GM21717 (cell line): ENCODE results near the gene RALGDS.
"Not testable (repeated sequence)": the region's sequence is repeated elsewhere in the genome, so short reads cannot be mapped to it uniquely, and the experiment has no call there.

Experiments used
- ATAC-seq: cut with Tn5 transposase; IDR thresholded peaks from one replicate; pipeline ENCODE4 v1.9.1; 2021; ENCODE audit warnings: mild to moderate bottlenecking, moderate library complexity; ENCODE audit not compliant: unreplicated experiment

RALGDS gene

GRCh38 chr9:133072210-133072609 is 48.8 kb downstream of the RALGDS start:
- not testable (repeated sequence) for ATAC-seq

- ATAC-seq = no peak
Observed at GRCh38 chr9:133071484-133072150, 49.4 kb downstream of the RALGDS start.

- ATAC-seq = not testable (repeated sequence)
Observed at GRCh38 chr9:133070985-133071384, 50.1 kb downstream of the RALGDS start.

GRCh38 chr9:133070500-133070961 is 50.5 kb downstream of the RALGDS start:
- not testable (repeated sequence) for ATAC-seq

- ATAC-seq = not testable (repeated sequence)
Observed at GRCh38 chr9:133068431-133068830, 52.6 kb downstream of the RALGDS start.

GRCh38 chr9:133067813-133068212 is 53.2 kb downstream of the RALGDS start:
- no peak for ATAC-seq

GRCh38 chr9:133067006-133067405 is 54.0 kb downstream of the RALGDS start:
- ATAC-seq = no peak

GRCh38 chr9:133066181-133066983 is 54.7 kb downstream of the RALGDS start:
- ATAC-seq = no peak

GRCh38 chr9:133065070-133065388 is 56.0 kb downstream of the RALGDS start:
- no peak for ATAC-seq

- no peak for ATAC-seq
Observed at GRCh38 chr9:133064241-133065069, 56.6 kb downstream of the RALGDS start.

GRCh38 chr9:133063500-133064231 is 57.4 kb downstream of the RALGDS start:
- ATAC-seq = no peak

- ATAC-seq = no peak
Observed at GRCh38 chr9:133063159-133063499, 57.9 kb downstream of the RALGDS start.

- not testable (repeated sequence) for ATAC-seq
Observed at GRCh38 chr9:133062569-133062968, 58.5 kb downstream of the RALGDS start.

GRCh38 chr9:133061764-133062145 is 59.3 kb downstream of the RALGDS start, which contains the start of gene CEL:
Gene CEL, plus strand, starts transcription at chr9:133061981. Its CDS starts 22 bp downstream, at chr9:133062003.
- not testable (repeated sequence) for ATAC-seq

GRCh38 chr9:133061019-133061763 is 59.8 kb downstream of the RALGDS start:
- ATAC-seq = not testable (repeated sequence)

- no peak for ATAC-seq
Observed at GRCh38 chr9:133060417-133060841, 60.6 kb downstream of the RALGDS start.

- ATAC-seq = no peak
Observed at GRCh38 chr9:133059623-133060022, 61.4 kb downstream of the RALGDS start.

- no peak for ATAC-seq
Observed at GRCh38 chr9:133058550-133059320, 62.3 kb downstream of the RALGDS start.

- no peak for ATAC-seq
Observed at GRCh38 chr9:133058071-133058470, 63.0 kb downstream of the RALGDS start.
